WTC11 (cell line): ENCODE data around the gene SBNO2. TPM values are rescaled to one million over a fixed set of nuclear protein-coding genes. Genes with fewer than 3 reads are reported as not detected.

ENCODE experiments used
- ATAC-seq: fragments of 200-7000 bp; cut with Tn5 transposase; 2 replicates; pipeline ENCODE4 v1.10.0; 2021; ENCODE audit warnings: mild to moderate bottlenecking, moderate library complexity
- CTCF ChIA-PET: fragments of 300-600 bp; sonication (Branson Sonifier 250); formaldehyde crosslinking; loops from one replicate; lab custom pipeline; 2021; ENCODE audit warnings: antibody characterized with exemption; lab: Charles Lee
- POLR2A ChIA-PET: fragments of 350-600 bp; sonication (Branson Sonifier 250); formaldehyde crosslinking; loops from one replicate; lab custom pipeline; 2021; ENCODE audit warnings: antibody characterized with exemption; lab: Charles Lee
- DNase-seq: peaks from one replicate; pipeline ENCODE4 v3.0.0; 2021; ENCODE audit warnings: low spot score
- H3K27ac Mint-ChIP-seq: 2 replicates; pipeline ENCODE4 v1.8.0; 2021; ENCODE audit warnings: mixed read lengths
- H3K27me3 Mint-ChIP-seq: 2 replicates; pipeline ENCODE4 v1.8.0; 2021; ENCODE audit warnings: low read depth, mild to moderate bottlenecking, moderate library complexity, mixed read lengths
- H3K36me3 Mint-ChIP-seq: 2 replicates; pipeline ENCODE4 v1.8.0; 2021; ENCODE audit warnings: mixed read lengths
- H3K4me1 Mint-ChIP-seq: 2 replicates; pipeline ENCODE4 v1.8.0; 2022; ENCODE audit warnings: mixed read lengths
- H3K4me3 Mint-ChIP-seq: 2 replicates; pipeline ENCODE4 v1.8.0; 2021; ENCODE audit warnings: mild to moderate bottlenecking, moderate library complexity, mixed read lengths
- H3K9me3 Mint-ChIP-seq: 2 replicates; pipeline ENCODE4 v1.8.0; 2021; ENCODE audit warnings: mixed read lengths
- ARID4B ChIP-seq: sonication (generic); formaldehyde crosslinking; IDR thresholded peaks from 2 replicates; pipeline ENCODE4 v1.8.0; 2023; ENCODE audit warnings: missing genetic modification reagents, mild to moderate bottlenecking, borderline replicate concordance
- ATF2 ChIP-seq: sonication (generic); formaldehyde crosslinking; IDR thresholded peaks from 2 replicates; pipeline ENCODE4 v1.8.1; 2022; ENCODE audit warnings: low read depth, missing genetic modification reagents, borderline replicate concordance
- FOXP1 ChIP-seq: sonication (generic); formaldehyde crosslinking; IDR thresholded peaks from 2 replicates; pipeline ENCODE4 v1.8.0; 2022; ENCODE audit warnings: missing genetic modification reagents, mild to moderate bottlenecking, moderate library complexity, borderline replicate concordance
- HMGXB4 ChIP-seq: sonication (generic); formaldehyde crosslinking; IDR thresholded peaks from 2 replicates; pipeline ENCODE4 v1.8.1; 2023; ENCODE audit warnings: mild to moderate bottlenecking, moderate library complexity, missing genetic modification reagents
- IRF1 ChIP-seq: sonication (generic); formaldehyde crosslinking; IDR thresholded peaks from 2 replicates; pipeline ENCODE4 v1.8.0; 2023; ENCODE audit warnings: missing genetic modification reagents
- JAZF1 ChIP-seq: fragments of 250-450 bp; sonication (Bioruptor Pico); IDR thresholded peaks from 2 replicates; pipeline ENCODE4 v1.9.0; 2021; ENCODE audit warnings: moderate library complexity, mild to moderate bottlenecking, inconsistent platforms
- MLX ChIP-seq: sonication (generic); formaldehyde crosslinking; IDR thresholded peaks from 2 replicates; pipeline ENCODE4 v1.8.1; 2023; ENCODE audit warnings: mild to moderate bottlenecking, missing genetic modification reagents, moderate library complexity
- MXD4 ChIP-seq: fragments of 250-450 bp; sonication (Bioruptor Pico); IDR thresholded peaks from 2 replicates; pipeline ENCODE4 v1.8.0; 2021; ENCODE audit warnings: mild to moderate bottlenecking, moderate library complexity, borderline replicate concordance
- NFE2L1 ChIP-seq: sonication (generic); formaldehyde crosslinking; IDR thresholded peaks from 2 replicates; pipeline ENCODE4 v1.8.1; 2023; ENCODE audit warnings: missing genetic modification reagents
- RELA ChIP-seq: sonication (generic); formaldehyde crosslinking; IDR thresholded peaks from 2 replicates; pipeline ENCODE4 v1.8.1; 2022; ENCODE audit warnings: missing genetic modification reagents, mild to moderate bottlenecking, borderline replicate concordance
- SP1 ChIP-seq: sonication (generic); formaldehyde crosslinking; conservative IDR thresholded peaks from 2 replicates; pipeline ENCODE4 v1.8.1; 2022; ENCODE audit warnings: missing genetic modification reagents
- STAT6 ChIP-seq: sonication (generic); formaldehyde crosslinking; conservative IDR thresholded peaks from 2 replicates; pipeline ENCODE4 v1.8.1; 2023; ENCODE audit warnings: mild to moderate bottlenecking, low read depth, missing genetic modification reagents, moderate library complexity
- TEAD1 ChIP-seq: sonication (generic); formaldehyde crosslinking; IDR thresholded peaks from 2 replicates; pipeline ENCODE4 v1.8.0; 2022; ENCODE audit warnings: mild to moderate bottlenecking, missing genetic modification reagents
- ZMAT4 ChIP-seq: fragments of 250-450 bp; sonication (Bioruptor Pico); IDR thresholded peaks from 2 replicates; pipeline ENCODE4 v1.9.0; 2021; ENCODE audit warnings: mild to moderate bottlenecking
- ZNF425 ChIP-seq: fragments of 250-450 bp; sonication (Bioruptor Pico); conservative IDR thresholded peaks from 2 replicates; pipeline ENCODE4 v1.9.0; 2021; ENCODE audit warnings: mild to moderate bottlenecking
- total RNA-seq: library from RNA; stranded (reverse); gene quantifications from 3 replicates; pipeline ENCODE4 v1.2.3, GENCODE V29; 2021

SBNO2 gene
- total RNA-seq, 1 experiment from 2014 or later = 57.3 TPM

- no peak for TF ChIP-seq STAT6 (CRISPR knock-in tag)
- TF ChIP-seq ZMAT4 (CRISPR knock-in tag) = no peak
- no peak for TF ChIP-seq JAZF1 (CRISPR knock-in tag)
- TF ChIP-seq ATF2 (CRISPR knock-in tag) = no peak
- TF ChIP-seq NFE2L1 (CRISPR knock-in tag) = no peak
- no peak for TF ChIP-seq SP1
- no peak for TF ChIP-seq MXD4 (CRISPR knock-in tag)
- no peak for TF ChIP-seq HMGXB4 (CRISPR knock-in tag)
- no peak for TF ChIP-seq TEAD1 (CRISPR knock-in tag)
- TF ChIP-seq ZNF425 (CRISPR knock-in tag) = no peak
Observed at GRCh38 chr19:1091544-1092175, 82.4 kb downstream of the SBNO2 start (continued).

- no peak for ATAC-seq
- Mint-ChIP-seq H3K27me3 (no peaks in the 10 kb centered on the region), H3K4me3 (no peak overlapping the region), H3K9me3 (no peaks in the 10 kb centered on the region), H3K4me1 (peaks cover 7% of the 10 kb centered on the region; the same call in 1 of the 2 replicates), H3K36me3 (peaks cover 9% of the 10 kb centered on the region), H3K27ac (no peak overlapping the region)
- CTCF ChIA-PET = interaction anchor here (1.1 to 1.7 kb wide), 2 partner anchors 22 to 153 kb away, joined by 3 to 5 read pairs; no protein-coding TSS in a partner anchor
- DNase-seq = no peak
- POLR2A ChIA-PET = no interaction called here
- TF ChIP-seq ARID4B (CRISPR knock-in tag) = no peak
- no peak for TF ChIP-seq IRF1 (CRISPR knock-in tag)
- no peak for TF ChIP-seq FOXP1 (CRISPR knock-in tag)
- no peak for TF ChIP-seq MLX (CRISPR knock-in tag)
- no peak for TF ChIP-seq STAT6 (CRISPR knock-in tag)
- TF ChIP-seq RELA = no peak
Observed at GRCh38 chr19:1090731-1091543, 83.1 kb downstream of the SBNO2 start.
